Psoas muscle (tissue), 8 donors: ENCODE data around the gene TUBA1C. TPM values are rescaled to one million over a fixed set of nuclear protein-coding genes. Genes with fewer than 3 reads are reported as not detected.

Experiments
- ATAC-seq, 4 donors: fragments of 200-7000 bp; cut with Tn5 transposase; one replicate each; pipeline ENCODE4 v1.9.1; 2020; ENCODE audit warnings: moderate library complexity in 3 of 4, mild to moderate bottlenecking in 2 of 4
- DNase-seq, 2 donors: peaks; one replicate each; pipeline ENCODE4 v3.0.0-alpha.2; 2020
- H3K27ac ChIP-seq: fragments of 200-600 bp; one replicate; pipeline ENCODE4 v1.8.0; 2022
- H3K27me3 ChIP-seq, 3 donors: fragments of 200-600 bp in 1 of 3; one replicate each; pipeline versions ENCODE4 v1.6.1 to v1.8.0; 2013 to 2022; ENCODE audit warnings: low read length in 2 of 3, mild to moderate bottlenecking in 2 of 3, moderate library complexity in 1 of 3; ENCODE audit not compliant: insufficient read depth in 3 of 3
- H3K36me3 ChIP-seq, 2 donors: fragments of 200-600 bp in 1 of 2; one replicate each; pipeline versions ENCODE4 v1.6.1 to v1.8.0; 2013 to 2022; ENCODE audit warnings: low read depth in 1 of 2, mild to moderate bottlenecking in 1 of 2, moderate library complexity in 1 of 2; ENCODE audit not compliant: insufficient read depth in 1 of 2
- H3K4me1 ChIP-seq: fragments of 200-600 bp; one replicate; pipeline ENCODE4 v1.8.0; 2022
- H3K4me3 ChIP-seq: fragments of 200-600 bp; one replicate; pipeline ENCODE4 v1.8.0; 2022; ENCODE audit warnings: mild to moderate bottlenecking
- H3K9me3 ChIP-seq: fragments of 200-600 bp; one replicate; pipeline ENCODE4 v1.8.0; 2022
- CTCF ChIP-seq: fragments of 200-600 bp; IDR thresholded peaks from one replicate; pipeline ENCODE4 v1.8.0; 2022; ENCODE audit warnings: antibody characterized with exemption
- WGBS, 3 donors: extraction: QIAGEN DNeasy Blood & Tissue Kit; methylation state at CpG; one replicate each; pipeline versions ENCODE4 v1.1.6 to v1.1.7; 2013; 5-methylcytosine and 5-hydroxymethylcytosine counted together
- intact Hi-C, 2 donors: fragments of 100-400 bp; cut with DNase I; formaldehyde crosslinking; loops; one replicate each; pipeline versions ENCODE4 v1.11.0 to v1.14.2; 2022
- polyA plus RNA-seq, 3 donors: library from polyadenylated mRNA; stranded (reverse); fragments of 200-250 nt; gene quantifications; one replicate each; pipeline ENCODE4 v1.2.3, GENCODE V29; 2013
- total RNA-seq, 4 donors: library from RNA; stranded (reverse); fragmentation: NEBNext Ultra II Directional in 2 of 4; extraction: Animal tissue kit (Norgen Biotek cat#: 25700) in 2 of 4; gene quantifications; one replicate each; pipeline versions ENCODE4 v1.2.1 to v1.2.4, GENCODE V29; 2021 to 2023
- donor health status: healthy with polysubstance abuse.
- donor health status: DM: no; HTN: no; CAD: no; lungs with moderate emphysema.
- donor health status: Bipolar disorder and iron deficiency.
- donor health status: healthy.
- donor health status: DM: yes; HTN: yes; CAD: no.
- donor health status: DM: no; HTN: no; CAD: no.
- donor health status: DM: no; HTN: no; CAD: no.
- donor health status: DM: yes; HTN: yes; CAD: no.

Gene TUBA1C
- total and polyA plus RNA-seq, 7 donors: 41.4 to 454 (median 62.9) TPM

DNA sequence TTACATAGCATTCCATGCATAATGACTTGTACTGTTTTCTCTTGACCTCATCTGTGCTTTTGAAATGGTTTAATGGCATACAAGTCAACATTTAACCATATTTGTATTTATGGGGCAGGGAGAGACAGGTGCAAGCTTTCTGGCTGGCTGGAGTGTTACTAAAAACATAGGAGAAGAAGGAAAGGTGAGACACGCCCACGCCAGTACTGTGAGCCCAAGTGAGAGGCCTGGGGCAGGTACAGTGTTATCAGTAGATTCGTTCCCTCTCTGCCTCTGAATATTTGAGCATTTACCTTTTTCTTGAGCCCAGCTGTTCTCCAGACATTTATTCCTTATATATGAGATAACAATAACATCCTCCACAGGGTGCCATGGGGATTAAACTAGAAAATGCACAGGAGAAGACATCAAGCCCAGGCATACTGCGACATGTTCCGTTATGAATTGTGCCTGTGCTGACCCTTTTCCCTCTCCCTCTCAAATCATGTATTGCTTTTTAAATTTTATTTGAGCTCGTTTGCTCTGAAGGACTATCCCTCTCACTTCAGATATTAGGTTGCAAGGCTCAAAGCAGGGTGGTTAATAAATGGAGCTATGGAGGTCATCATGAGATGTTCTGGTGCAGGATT, 34.6 kb upstream of the TUBA1C start:
- H3K4me3 ChIP-seq: no peak overlapping the region
- intact Hi-C loops: loop anchor here (5.0 to 10.0 kb wide), 3 partner anchors 43 to 165 kb away; partner anchors contain the start of genes KMT2D (in 1 of the 2), RHEBL1 (in 1 of the 2) and TUBA1A (in 1 of the 2)
- ATAC-seq: no peak
- WGBS, 3 donors: 88 to 93% (median 89%) methylated on average over 6 of the region's 6 CpGs
- no peaks in the 10 kb centered on the region for H3K27me3 ChIP-seq
- peaks cover 3% of the 10 kb centered on the region for H3K4me1 ChIP-seq
- DNase-seq: no peak
- H3K9me3 ChIP-seq: no peaks in the 10 kb centered on the region
- no peaks in the 10 kb centered on the region for H3K36me3 ChIP-seq
- no peak overlapping the region for H3K27ac ChIP-seq
- no peak for TF ChIP-seq CTCF

DNA sequence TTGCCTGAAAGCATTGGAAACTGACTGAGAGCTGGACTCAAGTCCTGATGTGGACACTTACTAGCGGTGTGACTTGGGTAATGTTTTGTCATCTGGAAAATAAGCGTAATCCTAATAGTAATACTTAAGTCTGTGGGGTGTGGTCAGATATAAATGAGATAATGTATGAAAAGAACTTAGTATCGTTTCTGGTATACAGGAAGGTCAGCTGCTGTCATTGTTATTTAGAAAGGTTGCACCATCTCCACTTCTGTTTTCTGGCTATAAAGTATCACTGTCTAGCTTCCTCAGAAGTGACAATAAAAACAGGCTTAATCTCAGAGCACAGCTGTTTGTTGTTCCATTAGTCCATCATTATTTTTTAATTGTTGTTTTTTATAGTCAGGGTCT, 34.1 kb upstream of the TUBA1C start:
- Histone ChIP-seq H3K27me3 (no peaks in the 10 kb centered on the region), H3K4me3 (no peak overlapping the region), H3K36me3 (no peaks in the 10 kb centered on the region), H3K27ac (no peak overlapping the region), H3K4me1 (peaks cover 3% of the 10 kb centered on the region), H3K9me3 (no peaks in the 10 kb centered on the region)
- DNase-seq (no peak), ATAC-seq (no peak)
- 67 to 74% (median 68%) methylated on average over 3 of the region's 3 CpGs for WGBS, 3 donors
- intact Hi-C loops: loop anchor here (5.0 to 10.0 kb wide), 3 partner anchors 43 to 166 kb away; partner anchors contain the start of genes KMT2D (in 1 of the 2), RHEBL1 (in 1 of the 2) and TUBA1A (in 1 of the 2)
- TF ChIP-seq CTCF: no peak

DNA sequence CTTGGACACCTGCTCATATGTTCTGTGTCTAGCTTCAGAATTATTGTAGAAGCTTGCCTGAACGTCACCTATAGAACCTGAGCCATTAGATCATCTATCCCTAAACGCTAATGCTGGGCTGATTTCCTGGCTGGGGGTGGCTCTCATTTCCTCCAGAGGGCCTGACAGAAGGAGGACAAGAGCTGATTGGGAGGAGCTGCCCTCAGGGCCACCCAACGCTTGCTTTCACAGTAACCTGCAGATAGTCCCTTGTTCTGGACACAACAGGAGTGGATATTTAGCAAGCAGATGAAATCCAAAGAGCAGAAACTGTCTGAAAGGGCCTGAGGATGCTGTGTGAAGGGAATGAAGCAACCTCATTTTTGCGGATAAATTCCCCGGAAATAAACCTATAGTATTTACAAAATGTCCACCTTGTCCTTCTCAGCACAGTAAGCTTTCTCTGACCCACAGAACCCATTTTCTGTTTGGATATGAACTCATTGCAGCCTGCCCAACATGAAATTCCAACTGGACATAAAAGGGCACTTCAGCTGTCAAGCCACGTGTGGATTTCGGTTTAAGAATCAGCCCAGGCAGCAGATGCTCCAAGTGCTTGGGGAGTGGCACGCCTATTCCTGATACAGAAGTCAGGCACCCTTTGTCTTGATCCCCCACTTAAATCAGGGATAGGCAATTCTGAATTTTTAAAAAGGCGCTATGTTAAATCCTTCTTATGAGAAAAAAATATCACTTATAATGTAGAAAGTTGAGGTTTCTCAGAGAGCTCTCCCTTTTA, 32.8 kb upstream of the TUBA1C start:
- TF ChIP-seq CTCF: no peak
- intact Hi-C loops: loop anchor here (5.0 to 10.0 kb wide), 3 partner anchors 45 to 167 kb away; partner anchors contain the start of genes KMT2D (in 1 of the 2), RHEBL1 (in 1 of the 2) and TUBA1A (in 1 of the 2)

DNA sequence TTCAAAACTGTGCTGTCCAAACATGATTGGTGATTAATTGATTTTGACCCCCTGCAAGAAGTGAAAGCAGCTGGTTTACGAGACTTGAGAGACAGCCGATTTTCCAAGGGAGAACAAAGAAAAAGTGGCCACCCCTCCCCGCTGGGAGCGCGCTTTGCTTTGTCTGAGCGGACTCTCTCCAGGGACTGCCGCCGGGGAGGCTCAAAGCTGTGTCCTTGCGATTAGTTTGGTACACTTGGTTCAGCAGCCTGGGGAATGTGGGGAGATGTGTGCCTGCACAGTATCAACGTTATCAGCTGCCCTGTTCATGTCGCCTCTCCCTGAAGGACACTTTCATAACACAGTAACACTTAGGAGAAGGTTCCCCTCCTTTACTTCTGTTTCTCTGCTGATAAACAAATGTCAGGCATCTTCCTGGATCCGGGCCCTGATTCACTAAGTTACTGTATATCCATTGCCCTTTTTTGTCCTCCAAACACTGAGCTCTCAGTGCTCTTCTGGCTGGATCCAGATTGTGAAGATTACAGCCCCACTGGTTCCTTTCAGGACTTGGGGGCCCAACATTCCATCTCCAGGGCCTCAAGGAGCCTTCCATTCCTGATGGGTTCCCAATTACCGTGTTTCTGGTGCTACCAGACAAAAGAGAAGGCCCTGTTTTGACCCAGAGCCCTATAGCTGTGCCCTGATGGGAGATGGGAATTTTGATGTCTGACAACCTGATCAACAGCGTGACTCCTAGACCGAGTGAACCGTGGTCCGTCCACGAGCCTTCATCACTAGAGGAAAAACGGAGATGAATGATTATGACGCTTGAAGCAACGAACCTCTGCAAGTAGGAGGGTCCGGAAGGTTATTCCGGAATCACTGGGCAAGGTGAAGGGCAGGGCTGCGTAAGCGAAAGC, 31.7 kb upstream of the TUBA1C start:
- 54 to 62% (median 57%) methylated on average over 25 of the region's 25 CpGs for WGBS, 3 donors
- Histone ChIP-seq H3K9me3 (no peaks in the 10 kb centered on the region), H3K27me3 (no peaks in the 10 kb centered on the region), H3K36me3 (no peaks in the 10 kb centered on the region), H3K27ac (peak overlapping the region; percentile 82), H3K4me1 (peaks cover 3% of the 10 kb centered on the region), H3K4me3 (peak overlapping the region; percentile 19)
- ATAC-seq (peak in 2 of 4 donors; percentile 17 to 22), DNase-seq (peak; percentile 37 to 56)
- intact Hi-C loops: loop anchor here (5.0 to 10.0 kb wide), 3 partner anchors 46 to 168 kb away; partner anchors contain the start of genes KMT2D (in 1 of the 2), RHEBL1 (in 1 of the 2) and TUBA1A (in 1 of the 2)
- no peak for TF ChIP-seq CTCF

More for the DNA sequence above, 32.8 kb upstream of the TUBA1C start:
- Histone ChIP-seq H3K27me3 (no peaks in the 10 kb centered on the region), H3K4me1 (peaks cover 3% of the 10 kb centered on the region), H3K27ac (peak overlapping the region; percentile 82), H3K9me3 (no peaks in the 10 kb centered on the region), H3K36me3 (no peaks in the 10 kb centered on the region), H3K4me3 (no peak overlapping the region)
- ATAC-seq: no peak
- no peak for DNase-seq
- 42 to 52% (median 44%) methylated on average over 9 of the region's 9 CpGs for WGBS, 3 donors
